Gastrocnemius medialis (tissue), 4 donors: ENCODE data around the gene FOSL2. TPM values are rescaled to one million over a fixed set of nuclear protein-coding genes. Genes with fewer than 3 reads are reported as not detected.

Experiments used
- ATAC-seq, 2 donors: fragments of 150-250 bp; one replicate each; pipeline ENCODE4 v1.9.1; 2016
- DNase-seq, 2 donors: peaks; one replicate each; pipeline ENCODE4 v3.0.0-alpha.2; 2019
- H3K27ac ChIP-seq, 4 donors: fragments of 200-600 bp; sonication (generic); 1 replicate in 1 of 4; 2 replicates in 3 of 4; pipeline ENCODE4 v1.5.1; 2016 to 2018; ENCODE audit warnings: mild to moderate bottlenecking in 2 of 4, moderate library complexity in 1 of 4
- H3K27me3 ChIP-seq, 3 donors: fragments of 200-600 bp; sonication (generic) in 2 of 3; 1 replicate in 1 of 3; 2 replicates in 2 of 3; pipeline versions ENCODE4 v1.5.1 to v1.6.0; 2016 to 2019; ENCODE audit warnings: mild to moderate bottlenecking in 1 of 3, moderate library complexity in 1 of 3
- H3K36me3 ChIP-seq, 2 donors: fragments of 200-600 bp; sonication (generic) in 1 of 2; one replicate each; pipeline ENCODE4 v1.5.1; 2017 to 2018
- H3K4me1 ChIP-seq, 2 donors: fragments of 200-600 bp; sonication (generic) in 1 of 2; one replicate each; pipeline ENCODE4 v1.5.1; 2016 to 2017; ENCODE audit warnings: mild to moderate bottlenecking in 2 of 2
- H3K4me3 ChIP-seq, 4 donors: fragments of 200-600 bp; sonication (generic) in 3 of 4; 1 replicate in 1 of 4; 2 replicates in 3 of 4; pipeline ENCODE4 v1.5.1; 2016 to 2019; ENCODE audit warnings: mild to moderate bottlenecking in 2 of 4
- H3K9me3 ChIP-seq, 3 donors: fragments of 200-600 bp; sonication (generic) in 2 of 3; 1 replicate in 1 of 3; 2 replicates in 2 of 3; pipeline ENCODE4 v1.5.1; 2016 to 2019
- POLR2A ChIP-seq, 2 donors: fragments of 450-650 bp; IDR thresholded peaks; one replicate each; pipeline ENCODE4 v1.6.1; 2017; ENCODE audit warnings: antibody characterized with exemption in 2 of 2, mild to moderate bottlenecking in 2 of 2, moderate library complexity in 2 of 2
- in situ Hi-C, 4 donors: fragments of 200-750 bp; cut with MboI; loops; one replicate each; pipeline versions ENCODE4 v1.15.0 to v1.8.0; 2017; ENCODE audit warnings: low sequenced_read_pairs in 4 of 4
- intact Hi-C: fragments of 100-400 bp; cut with DNase I; formaldehyde crosslinking; loops from one replicate; pipeline ENCODE4 v1.15.1; 2023; ENCODE audit warnings: low total_unique reads
- total RNA-seq, 4 donors: library from RNA; depleted of rRNA; stranded (reverse); fragments of >200 nt; gene quantifications; one replicate each; pipeline versions ENCODE4 v1.1.0 to v1.2.3, GENCODE V29; 2016
- TF ChIP-seq, protein P1 (sequence below), 5 experiments: fragments of 450-650 bp in 3 of 5; fragments of 200-600 bp in 2 of 5; sonication (generic) in 2 of 5; IDR thresholded peaks in 4 of 5; conservative IDR thresholded peaks in 1 of 5; 1 replicate in 4 of 5; 2 replicates in 1 of 5; pipeline ENCODE4 v1.5.1; 2016 to 2019; ENCODE audit warnings: antibody characterized with exemption in 5 of 5, mild to moderate bottlenecking in 3 of 5, moderate library complexity in 3 of 5

FOSL2 gene
- total RNA-seq, 4 donors from 2014 or later = 193 to 214 (median 210) TPM

DNA sequence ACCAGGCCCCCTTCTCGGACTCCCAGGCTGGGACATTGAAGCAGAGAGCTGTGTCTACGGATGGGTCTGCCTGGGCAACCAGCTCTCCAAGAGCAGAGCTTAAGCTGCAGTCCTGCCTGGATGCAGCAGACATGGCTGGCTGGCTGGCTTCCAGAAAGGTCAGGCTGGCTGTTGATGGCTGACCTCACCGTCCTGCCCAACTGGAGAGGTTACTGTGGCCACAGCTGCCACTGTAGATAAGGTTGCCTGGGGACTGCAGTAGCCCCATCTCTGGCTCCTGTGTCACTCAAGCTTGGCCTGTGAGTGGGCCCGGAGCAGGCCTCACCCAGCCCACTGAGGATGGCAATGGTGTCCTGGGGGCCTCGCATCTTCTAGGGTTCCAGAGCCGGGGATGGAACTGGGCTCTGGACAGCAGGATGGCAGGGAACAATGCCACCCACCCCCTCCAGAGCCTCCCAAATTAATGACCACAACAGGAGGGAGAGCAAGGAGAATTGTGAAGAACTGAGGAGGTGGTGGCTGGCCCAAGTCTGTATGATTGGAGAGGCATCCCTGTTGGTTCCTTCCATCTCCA, 37.0 kb upstream of the FOSL2 start:
- H3K27me3 ChIP-seq = no peaks in the 10 kb centered on the region
- no peaks in the 10 kb centered on the region for H3K36me3 ChIP-seq
- no peaks in the 10 kb centered on the region for H3K9me3 ChIP-seq
- no peak for TF ChIP-seq POLR2A (IDR thresholded peaks at IDR 0.05)
- TF ChIP-seq, protein P1, sequence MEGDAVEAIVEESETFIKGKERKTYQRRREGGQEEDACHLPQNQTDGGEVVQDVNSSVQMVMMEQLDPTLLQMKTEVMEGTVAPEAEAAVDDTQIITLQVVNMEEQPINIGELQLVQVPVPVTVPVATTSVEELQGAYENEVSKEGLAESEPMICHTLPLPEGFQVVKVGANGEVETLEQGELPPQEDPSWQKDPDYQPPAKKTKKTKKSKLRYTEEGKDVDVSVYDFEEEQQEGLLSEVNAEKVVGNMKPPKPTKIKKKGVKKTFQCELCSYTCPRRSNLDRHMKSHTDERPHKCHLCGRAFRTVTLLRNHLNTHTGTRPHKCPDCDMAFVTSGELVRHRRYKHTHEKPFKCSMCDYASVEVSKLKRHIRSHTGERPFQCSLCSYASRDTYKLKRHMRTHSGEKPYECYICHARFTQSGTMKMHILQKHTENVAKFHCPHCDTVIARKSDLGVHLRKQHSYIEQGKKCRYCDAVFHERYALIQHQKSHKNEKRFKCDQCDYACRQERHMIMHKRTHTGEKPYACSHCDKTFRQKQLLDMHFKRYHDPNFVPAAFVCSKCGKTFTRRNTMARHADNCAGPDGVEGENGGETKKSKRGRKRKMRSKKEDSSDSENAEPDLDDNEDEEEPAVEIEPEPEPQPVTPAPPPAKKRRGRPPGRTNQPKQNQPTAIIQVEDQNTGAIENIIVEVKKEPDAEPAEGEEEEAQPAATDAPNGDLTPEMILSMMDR (IDR thresholded peaks at IDR 0.05 in 4 of 5, conservative IDR thresholded peaks at IDR 0.05 in 1 of 5) = no peak
- intact Hi-C loops = loop anchor here (1.0 kb wide), 1 partner anchor 36 kb away; no protein-coding TSS in a partner anchor
- peaks cover 16 to 19% of the 10 kb centered on the region in 2 donors for H3K4me1 ChIP-seq
- in situ Hi-C loops = no loop called here
- H3K4me3 ChIP-seq = no peak overlapping the region
- DNase-seq = peak in 1 of 2 donors; percentile 60
- peak; percentile 11 to 31 for ATAC-seq
- peak overlapping the region; percentile 82 to 93 (median 88) for H3K27ac ChIP-seq

DNA sequence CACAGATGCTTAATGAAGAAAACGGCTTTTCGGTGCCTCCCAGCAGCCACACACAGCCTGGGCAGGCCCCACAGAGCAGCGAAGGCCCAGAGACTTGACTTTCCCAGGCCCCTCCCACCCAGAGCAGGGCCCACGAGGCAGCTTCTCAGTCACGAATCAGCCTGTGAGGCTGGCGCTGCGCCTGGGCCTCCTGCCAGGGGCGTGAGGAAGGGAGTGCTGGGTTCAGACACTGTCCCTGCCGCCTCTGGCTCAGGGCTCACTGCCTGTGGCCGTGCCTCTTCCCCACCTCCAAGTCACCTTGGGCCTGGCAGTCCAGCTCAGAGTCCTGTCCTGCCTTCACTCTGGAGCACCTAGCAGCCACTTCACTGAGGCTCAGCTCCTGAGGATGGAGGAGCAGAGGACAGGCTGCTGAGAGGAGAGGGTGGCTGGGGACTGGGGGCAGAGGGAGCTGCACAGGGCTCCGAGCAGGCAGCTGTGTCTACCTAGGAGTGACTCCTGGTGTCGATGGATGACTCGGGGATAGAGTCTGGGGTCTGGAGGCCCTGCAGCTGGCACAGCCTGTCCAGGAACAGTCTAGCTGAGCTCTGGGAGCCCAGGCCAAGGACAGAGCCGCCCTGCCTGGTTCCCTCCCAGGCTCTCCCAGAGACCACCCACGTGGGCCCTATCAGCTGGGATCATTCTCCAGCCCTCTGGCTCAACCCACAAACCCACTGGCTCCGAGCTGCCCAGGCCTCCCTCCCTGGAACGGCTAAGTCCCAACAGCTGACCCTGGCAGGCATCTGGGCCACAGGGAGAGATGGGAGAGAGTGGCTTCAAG, 36.4 kb upstream of the FOSL2 start:
- DNase-seq = peak; percentile 71 to 90
- in situ Hi-C loops (no loop called here), intact Hi-C loops (loop anchor here (1.0 kb wide), 1 partner anchor 35 kb away; no protein-coding TSS in a partner anchor)
- Histone ChIP-seq H3K27me3 (no peaks in the 10 kb centered on the region), H3K36me3 (no peaks in the 10 kb centered on the region), H3K27ac (peak overlapping the region; percentile 82 to 93 (median 88)), H3K4me1 (peaks cover 16 to 19% of the 10 kb centered on the region in 2 donors), H3K4me3 (no peak overlapping the region), H3K9me3 (no peaks in the 10 kb centered on the region)
- TF ChIP-seq POLR2A (IDR thresholded peaks at IDR 0.05) = peak in 1 of 2 donors; percentile 23
- TF ChIP-seq, protein P1 (IDR thresholded peaks at IDR 0.05 in 4 of 5, conservative IDR thresholded peaks at IDR 0.05 in 1 of 5) = no peak
- ATAC-seq = peak; percentile 75 to 83

DNA sequence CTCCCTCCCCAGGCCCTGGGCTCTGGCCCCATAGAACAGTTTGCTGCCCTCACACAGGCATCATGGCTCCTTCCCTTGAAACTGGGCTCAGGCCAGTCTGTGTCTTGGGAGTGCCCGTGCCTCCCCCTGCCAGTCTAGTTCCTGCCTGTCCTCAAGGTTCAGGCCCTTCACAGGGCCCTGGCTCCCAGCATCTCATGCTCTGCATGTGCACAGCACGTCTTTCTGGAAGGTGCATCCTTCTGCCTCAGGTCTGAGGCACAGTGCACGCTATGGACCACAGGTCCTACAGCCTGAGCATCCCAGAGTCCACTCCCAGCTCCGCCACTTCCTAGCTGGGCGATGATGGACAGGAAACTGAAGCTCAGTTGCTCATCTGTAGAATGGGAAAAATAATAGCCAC, 35.6 kb upstream of the FOSL2 start:
- intact Hi-C loops (no loop called here), in situ Hi-C loops (no loop called here)
- no peak for DNase-seq
- Histone ChIP-seq H3K4me1 (peaks cover 16 to 19% of the 10 kb centered on the region in 2 donors), H3K27ac (peak overlapping the region; percentile 82 to 93 (median 88)), H3K27me3 (no peaks in the 10 kb centered on the region), H3K4me3 (no peak overlapping the region), H3K9me3 (no peaks in the 10 kb centered on the region), H3K36me3 (no peaks in the 10 kb centered on the region)
- TF ChIP-seq POLR2A (IDR thresholded peaks at IDR 0.05) = no peak
- TF ChIP-seq, protein P1 (IDR thresholded peaks at IDR 0.05 in 4 of 5, conservative IDR thresholded peaks at IDR 0.05 in 1 of 5) = no peak
- no peak for ATAC-seq

DNA sequence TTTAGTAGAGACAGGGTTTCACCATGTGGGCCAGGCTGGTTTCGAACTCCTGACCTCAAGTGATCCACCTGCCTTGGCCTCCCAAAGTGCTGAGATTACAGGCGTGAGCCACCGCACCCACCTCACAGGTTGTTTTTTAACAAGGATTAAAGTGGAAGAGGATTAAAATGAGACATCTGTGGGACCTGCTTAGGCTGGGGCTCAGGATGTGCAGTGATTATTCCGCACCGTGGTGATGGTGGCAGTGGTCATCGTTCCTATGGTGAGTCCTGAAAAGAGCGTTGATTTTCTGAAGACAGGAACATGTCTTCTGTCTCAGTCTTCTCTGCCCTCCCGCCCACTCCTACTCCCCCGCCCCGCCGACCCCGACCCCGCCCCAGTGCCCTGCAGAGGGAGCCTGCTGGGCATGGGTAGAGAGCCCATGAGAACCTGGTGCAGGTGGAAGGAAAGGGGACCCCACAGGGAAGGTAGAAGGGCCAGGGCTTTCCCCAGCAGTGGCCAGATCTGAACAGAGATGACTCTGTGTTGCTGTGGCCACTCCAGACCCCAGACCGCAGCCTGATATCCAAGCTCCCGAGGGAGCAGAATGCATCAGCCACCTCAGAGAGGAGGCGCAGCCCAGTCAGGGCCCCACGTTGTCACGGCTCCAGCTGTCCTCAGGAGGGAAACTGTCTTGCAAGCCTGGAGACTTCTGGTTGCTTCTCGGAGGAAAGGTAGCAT, 34.5 kb upstream of the FOSL2 start:
- TF ChIP-seq POLR2A (IDR thresholded peaks at IDR 0.05) = no peak
- TF ChIP-seq, protein P1 (IDR thresholded peaks at IDR 0.05 in 4 of 5, conservative IDR thresholded peaks at IDR 0.05 in 1 of 5) = no peak
- ATAC-seq (no peak), DNase-seq (no peak)
- Histone ChIP-seq H3K27me3 (no peaks in the 10 kb centered on the region), H3K4me3 (no peak overlapping the region), H3K9me3 (no peaks in the 10 kb centered on the region), H3K4me1 (peaks cover 16 to 19% of the 10 kb centered on the region in 2 donors), H3K36me3 (no peaks in the 10 kb centered on the region), H3K27ac (no peak overlapping the region)
- in situ Hi-C loops (no loop called here), intact Hi-C loops (no loop called here)
